Caki2 (cell line): Measurements from ENCODE around the gene SLC5A12. TPM values are rescaled to one million over a fixed set of nuclear protein-coding genes. Genes with fewer than 3 reads are reported as not detected.
A peak's percentile ranks its signal among the peaks of the same experiment; 100 is the strongest.
"Not testable (repeated sequence)": the region's sequence is repeated elsewhere in the genome, so short reads cannot be mapped to it uniquely, and the experiment has no call there.

Experiments used
- DNase-seq: peaks from one replicate; pipeline ENCODE4 v3.0.0-alpha.2; 2015; ENCODE audit warnings: low read depth
- in situ Hi-C: cut with HindIII; loops from 2 replicates; pipeline ENCODE4 v1.10.0; 2016; ENCODE audit warnings: low sequenced_read_pairs, low pct_unique_long_range_greater_than_20kb, mixed read lengths
- total RNA-seq: library from RNA; depleted of rRNA; stranded (reverse); fragments of >200 nt; shearing (Covaris generic); gene quantifications from 2 replicates; pipeline ENCODE4 v1.2.3, GENCODE V29; 2014; ENCODE audit warnings: low replicate concordance

The SLC5A12 gene
- total RNA-seq, 1 experiment from 2014 or later = not detected

- no peak for DNase-seq
- in situ Hi-C loops = no loop called here
Observed at GRCh38 chr11:26676641-26677040, 45.2 kb downstream of the SLC5A12 start.

GRCh38 chr11:26675233-26675928, 46.5 kb downstream of the SLC5A12 start:
- in situ Hi-C loops = no loop called here
- no peak for DNase-seq

- DNase-seq = no peak
- in situ Hi-C loops = no loop called here
Observed at GRCh38 chr11:26665946-26666345, 55.9 kb downstream of the SLC5A12 start.

GRCh38 chr11:26665036-26665435, 56.8 kb downstream of the SLC5A12 start:
- no peak for DNase-seq
- in situ Hi-C loops = no loop called here

GRCh38 chr11:26662916-26663315, 58.9 kb downstream of the SLC5A12 start:
- in situ Hi-C loops = no loop called here
- DNase-seq = no peak

GRCh38 chr11:26655287-26655686, 66.6 kb downstream of the SLC5A12 start:
- DNase-seq = no peak
- in situ Hi-C loops = no loop called here

GRCh38 chr11:26651916-26652315, 69.9 kb downstream of the SLC5A12 start:
- no peak for DNase-seq
- in situ Hi-C loops = no loop called here

GRCh38 chr11:26649884-26650283, 72.0 kb downstream of the SLC5A12 start:
- in situ Hi-C loops = no loop called here
- DNase-seq = peak; percentile 38

- DNase-seq, in situ Hi-C loops: not testable (repeated sequence)
Observed at GRCh38 chr11:26643314-26643713, 78.5 kb downstream of the SLC5A12 start.

- no peak for DNase-seq
- in situ Hi-C loops = no loop called here
Observed at GRCh38 chr11:26632691-26633159, 89.1 kb downstream of the SLC5A12 start.

- no peak for DNase-seq
- in situ Hi-C loops = no loop called here
Observed at GRCh38 chr11:26626346-26626745, 95.5 kb downstream of the SLC5A12 start.

GRCh38 chr11:26623076-26623659, 98.7 kb downstream of the SLC5A12 start:
- peak; percentile 4 for DNase-seq
- in situ Hi-C loops = no loop called here

GRCh38 chr11:26622181-26622580, 99.7 kb downstream of the SLC5A12 start:
- DNase-seq = no peak
- in situ Hi-C loops = no loop called here

- in situ Hi-C loops = no loop called here
- peak; percentile 44 for DNase-seq
Observed at GRCh38 chr11:26621132-26621531, 100.7 kb downstream of the SLC5A12 start.

- no peak for DNase-seq
- in situ Hi-C loops = no loop called here
Observed at GRCh38 chr11:26620282-26621045, 101.4 kb downstream of the SLC5A12 start.

GRCh38 chr11:26618441-26618840, 103.4 kb downstream of the SLC5A12 start:
- in situ Hi-C loops = no loop called here
- DNase-seq = no peak
